SH-SY5Y (cell line): ENCODE results near the gene EGFL6.

Experiments used
- GATA2 ChIP-seq: IDR thresholded peaks from 2 replicates; pipeline ENCODE4 v1.6.1; 2011; ENCODE audit warnings: mild to moderate bottlenecking, low read depth, low read length
- GATA3 ChIP-seq: IDR thresholded peaks from 2 replicates; pipeline ENCODE4 v1.6.1; 2011; ENCODE audit warnings: low read depth, mild to moderate bottlenecking, low read length, moderate library complexity

Gene EGFL6

DNA sequence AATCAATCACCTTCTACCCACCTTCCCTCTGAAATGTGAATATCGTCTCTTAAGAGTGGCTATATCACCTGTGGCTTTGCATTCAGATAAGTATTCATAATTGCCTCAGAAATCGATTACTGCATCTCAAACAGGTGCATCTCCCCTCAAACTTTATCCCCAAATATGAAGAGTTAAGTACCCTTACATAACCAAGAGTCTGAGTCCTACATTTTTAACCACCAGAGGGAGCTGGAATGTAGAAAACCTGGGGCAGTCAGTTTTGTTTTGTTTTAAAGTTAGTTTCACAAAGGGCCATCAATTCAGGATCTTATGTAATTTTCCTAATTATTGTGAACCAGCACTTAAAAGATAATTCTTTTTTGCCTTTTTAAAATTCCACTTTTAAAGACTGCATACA is 89.2 kb downstream of the EGFL6 start:
- TF ChIP-seq GATA3 (no peak), GATA2 (no peak)

DNA sequence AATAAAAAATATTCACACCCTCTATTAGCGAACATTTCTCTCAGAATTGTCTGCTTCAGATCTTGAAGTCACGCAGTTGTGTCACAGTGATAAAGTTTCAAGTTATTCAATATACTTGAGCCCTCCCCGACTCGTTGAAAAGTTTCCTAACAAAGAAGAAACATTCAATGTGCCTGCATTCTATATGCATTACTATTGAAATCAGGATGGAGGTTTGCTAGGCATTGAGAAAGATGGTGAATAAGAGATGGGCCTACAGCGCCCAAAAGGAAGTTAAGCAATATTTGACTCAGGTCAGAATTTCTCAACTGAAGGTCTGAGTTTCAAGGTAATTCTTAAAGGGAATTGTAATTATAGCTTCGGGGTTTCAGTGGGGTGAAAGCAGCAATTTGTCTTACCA is 89.7 kb downstream of the EGFL6 start:
- no peak for TF ChIP-seq GATA2
- no peak for TF ChIP-seq GATA3

DNA sequence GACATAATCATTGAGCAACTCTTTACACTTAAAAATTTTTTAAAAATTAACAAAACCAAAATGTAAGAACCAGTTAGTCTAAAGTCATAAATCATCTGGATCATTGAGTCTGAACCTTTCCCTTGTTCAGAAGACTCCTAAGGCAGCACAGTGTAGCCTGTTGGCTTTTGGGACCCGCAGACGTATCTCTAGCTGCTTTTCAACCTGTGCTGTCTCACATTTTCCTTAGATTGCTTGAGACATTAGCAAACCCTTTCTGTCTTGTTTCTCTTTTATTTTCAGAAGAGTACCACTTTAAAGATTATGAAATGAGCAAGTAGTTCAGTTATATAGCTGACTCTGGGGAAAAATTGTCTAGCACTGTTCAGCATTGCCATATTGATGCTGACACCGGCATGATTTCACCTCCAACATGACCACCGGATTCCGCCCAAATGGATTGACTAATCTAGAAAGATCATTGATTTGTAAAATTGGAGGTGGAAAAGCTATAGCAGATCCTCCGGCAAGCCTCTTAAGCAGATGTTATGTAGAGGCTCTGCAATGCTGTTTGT is 92.4 kb downstream of the EGFL6 start:
- TF ChIP-seq GATA2 (no peak), GATA3 (no peak)

DNA sequence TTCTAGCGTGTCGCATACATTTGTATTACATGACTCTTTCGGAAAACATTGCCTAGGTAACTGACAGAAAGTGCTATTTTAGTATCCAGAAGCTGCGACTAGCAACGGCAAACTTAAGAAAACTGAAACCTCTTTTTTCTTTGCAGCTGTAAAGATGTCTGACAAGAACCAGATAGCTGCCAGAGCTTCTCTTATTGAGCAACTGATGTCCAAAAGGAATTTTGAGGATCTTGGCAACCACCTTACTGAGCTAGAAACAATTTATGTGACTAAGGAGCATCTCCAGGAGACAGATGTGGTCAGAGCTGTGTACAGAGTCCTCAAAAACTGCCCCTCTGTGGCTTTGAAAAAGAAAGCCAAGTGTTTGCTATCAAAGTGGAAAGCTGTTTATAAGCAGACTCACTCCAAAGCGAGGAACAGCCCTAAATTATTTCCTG is 93.0 kb downstream of the EGFL6 start:
- TF ChIP-seq GATA3 (no peak), GATA2 (no peak)

DNA sequence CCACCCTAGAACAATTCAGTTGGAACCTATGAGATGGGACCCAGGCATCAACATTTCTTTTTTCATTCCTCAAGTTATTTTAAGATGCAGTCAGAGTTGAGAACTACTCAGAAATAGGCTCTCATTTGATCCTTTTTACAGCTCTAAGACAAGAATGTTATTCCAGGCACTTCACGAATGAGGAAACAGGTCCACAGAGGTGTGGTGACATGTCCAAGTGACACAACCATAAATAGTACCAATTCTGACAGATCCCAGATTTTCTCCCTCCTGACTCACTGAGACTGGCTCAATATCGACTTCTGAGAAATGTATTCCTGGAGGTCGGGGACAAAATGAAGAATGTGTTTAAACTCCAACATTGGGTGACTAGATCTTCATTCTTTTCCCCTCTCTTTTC is 94.6 kb downstream of the EGFL6 start:
- no peak for TF ChIP-seq GATA3
- no peak for TF ChIP-seq GATA2

DNA sequence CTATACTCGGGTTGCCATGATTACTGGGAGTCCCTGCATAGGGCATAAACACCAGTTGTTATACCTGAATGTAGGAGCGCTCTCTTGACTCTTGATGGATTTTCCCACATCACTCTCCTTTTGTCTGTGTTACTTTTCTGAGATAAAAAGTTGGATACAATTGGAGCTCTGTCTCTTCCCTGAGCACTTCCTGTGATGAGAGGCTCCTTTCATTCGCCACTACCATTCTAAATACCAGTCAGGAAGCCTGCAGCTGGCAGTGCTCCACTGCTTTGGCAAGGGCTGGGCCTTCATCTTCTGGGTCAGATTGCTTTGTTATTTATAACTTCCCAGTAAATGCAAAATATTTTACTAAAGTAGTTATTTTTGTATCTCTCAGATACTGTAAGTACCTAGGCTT is 97.4 kb downstream of the EGFL6 start:
- no peak for TF ChIP-seq GATA3
- TF ChIP-seq GATA2, result no peak

DNA sequence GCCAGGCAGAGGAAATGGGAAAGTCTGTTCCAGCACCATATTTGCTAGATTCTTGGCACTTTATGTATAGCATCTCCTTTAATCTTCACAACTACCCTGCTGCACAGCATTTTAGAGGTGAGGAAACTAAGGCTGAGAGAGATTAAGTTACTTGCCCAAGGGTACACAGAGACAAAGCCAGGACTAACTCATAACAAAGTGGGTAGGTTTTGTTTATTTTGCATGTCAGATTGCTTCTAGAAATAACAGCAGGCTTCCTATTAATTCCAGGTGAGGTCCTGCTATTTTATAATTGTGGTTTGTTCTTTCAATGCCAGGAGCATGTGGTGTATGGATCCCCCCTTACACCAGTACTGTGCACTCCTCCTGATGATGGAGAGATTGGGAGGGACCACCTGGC is 98.5 kb downstream of the EGFL6 start:
- TF ChIP-seq GATA2, result no peak
- no peak for TF ChIP-seq GATA3

DNA sequence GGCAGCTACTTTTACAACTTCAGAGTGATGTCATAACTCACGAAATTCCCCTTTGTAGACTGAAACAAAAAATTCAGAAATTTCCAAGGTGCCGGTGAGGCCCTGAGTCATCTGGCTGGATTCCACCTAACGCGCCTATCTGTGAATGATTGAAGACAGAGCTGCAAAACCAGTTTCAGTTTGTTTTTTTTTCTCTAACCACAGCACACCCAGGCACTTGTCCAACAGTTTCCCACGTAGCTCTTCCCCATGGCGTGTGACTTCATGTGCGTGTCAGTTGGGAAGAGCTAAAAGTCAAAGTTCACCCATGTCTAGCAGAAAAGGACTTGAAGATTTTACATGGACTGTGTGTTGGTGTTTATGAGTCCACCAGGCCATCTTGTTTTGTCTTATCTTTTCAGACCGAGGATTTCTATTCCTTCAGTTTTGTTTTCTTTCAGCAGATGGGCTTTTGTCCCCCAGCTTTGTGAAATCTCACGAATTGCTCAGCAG is 99.9 kb downstream of the EGFL6 start:
- TF ChIP-seq GATA2, result no peak
- no peak for TF ChIP-seq GATA3

DNA sequence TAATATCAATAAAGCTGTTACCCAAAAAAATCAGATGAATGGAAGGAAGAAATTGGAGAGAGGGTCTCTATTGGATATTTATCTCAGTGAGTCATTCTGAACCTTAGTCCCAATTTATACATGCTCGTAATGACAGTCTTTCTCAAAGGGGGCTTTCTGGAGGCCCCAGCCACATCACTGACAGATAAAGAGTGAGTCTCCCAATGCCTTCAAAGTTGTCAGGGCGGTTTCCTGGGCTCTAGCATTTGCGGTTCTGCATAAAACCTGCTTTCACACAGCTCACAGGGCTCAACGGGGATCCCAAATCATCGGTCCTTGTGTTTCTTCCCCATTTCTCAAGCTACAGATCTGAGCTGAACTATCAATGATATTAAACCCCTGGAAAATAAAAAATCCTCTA is 100.8 kb downstream of the EGFL6 start:
- no peak for TF ChIP-seq GATA2
- TF ChIP-seq GATA3, result no peak

DNA sequence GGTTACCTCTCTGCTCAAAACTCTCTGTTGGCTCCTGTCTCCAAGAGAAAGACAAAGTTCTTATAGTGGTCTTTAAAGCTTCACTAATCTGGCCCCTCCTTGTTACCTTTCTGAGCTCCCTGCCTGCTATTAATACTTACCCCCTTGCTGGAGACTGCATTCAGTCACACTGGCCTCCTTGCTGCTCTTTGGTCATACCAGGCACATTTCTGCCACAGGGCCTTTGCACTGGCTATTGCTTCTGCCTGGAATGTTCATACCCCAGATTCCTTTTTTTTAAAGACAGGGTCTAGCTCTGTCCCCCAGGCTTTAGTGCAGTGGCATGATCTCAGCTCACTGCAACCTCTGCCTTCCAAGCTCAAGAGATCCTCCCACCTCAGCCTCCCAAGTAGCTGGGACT is 103.6 kb downstream of the EGFL6 start:
- TF ChIP-seq GATA2 (no peak), GATA3 (no peak)

DNA sequence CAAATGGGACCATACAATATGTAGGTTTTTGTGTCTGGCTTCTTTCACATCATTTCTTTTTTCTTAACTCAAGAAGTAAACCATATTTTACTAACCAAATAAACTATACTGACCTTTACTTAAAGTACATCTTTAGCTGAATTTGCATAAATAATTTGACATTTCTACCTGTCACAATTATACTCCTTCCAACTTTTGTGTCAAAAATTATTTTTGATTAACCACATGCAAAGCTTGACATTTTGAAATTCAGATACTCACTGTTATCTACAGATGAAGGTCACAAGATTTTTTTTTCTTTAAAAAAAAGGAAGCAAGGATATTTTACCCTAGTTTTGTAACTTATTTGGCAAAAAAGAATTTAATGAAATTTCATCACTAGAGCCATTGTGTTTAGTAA is 107.5 kb downstream of the EGFL6 start:
- TF ChIP-seq GATA2 (no peak), GATA3 (no peak)

DNA sequence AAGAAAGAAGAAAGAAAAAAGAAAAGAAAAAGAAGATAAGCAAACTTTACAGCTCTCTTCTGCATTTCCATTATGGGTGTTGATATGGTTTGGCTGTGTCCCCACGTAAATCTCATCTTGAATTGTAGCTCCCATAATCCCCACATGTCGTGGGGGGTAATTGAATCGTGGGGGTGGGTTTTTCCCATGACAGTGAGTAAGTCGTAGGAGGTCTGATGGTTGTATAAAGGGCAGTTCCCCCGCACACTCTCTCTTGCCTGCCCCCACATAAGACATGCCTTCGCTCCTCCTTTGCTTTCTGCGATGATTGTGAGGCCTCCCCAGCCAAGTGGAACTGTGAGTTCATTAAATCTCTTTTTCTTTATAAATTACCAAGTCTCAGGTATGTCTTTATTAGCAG is 112.2 kb downstream of the EGFL6 start:
- TF ChIP-seq GATA3 (no peak), GATA2 (no peak)
